Stomach (tissue), 4 donors: ENCODE measurements around the gene MMS19.

ENCODE experiments used
- EP300 ChIP-seq: sonication (generic); formaldehyde crosslinking; IDR thresholded peaks from one replicate; pipeline ENCODE4 v1.6.1; 2017; ENCODE audit warnings: antibody characterized with exemption
- POLR2A ChIP-seq, 4 donors: fragments of 450-650 bp; IDR thresholded peaks; one replicate each; pipeline ENCODE4 v1.6.1; 2016; ENCODE audit warnings: antibody characterized with exemption in 4 of 4, control low read depth in 2 of 4, mild to moderate bottlenecking in 1 of 4, moderate library complexity in 1 of 4
- POLR2AphosphoS5 ChIP-seq, 3 donors: sonication (generic); formaldehyde crosslinking; IDR thresholded peaks; one replicate each; pipeline ENCODE4 v1.6.1; 2016; ENCODE audit warnings: antibody characterized with exemption in 3 of 3
- TF ChIP-seq, protein P1 (sequence below), 7 experiments: fragments of 450-650 bp in 4 of 7; fragments of 200-600 bp in 3 of 7; sonication (generic) in 3 of 7; IDR thresholded peaks; one replicate each; pipeline ENCODE4 v1.5.1; 2016 to 2019; ENCODE audit warnings: antibody characterized with exemption in 7 of 7, control low read depth in 2 of 7, mild to moderate bottlenecking in 1 of 7

DNA sequence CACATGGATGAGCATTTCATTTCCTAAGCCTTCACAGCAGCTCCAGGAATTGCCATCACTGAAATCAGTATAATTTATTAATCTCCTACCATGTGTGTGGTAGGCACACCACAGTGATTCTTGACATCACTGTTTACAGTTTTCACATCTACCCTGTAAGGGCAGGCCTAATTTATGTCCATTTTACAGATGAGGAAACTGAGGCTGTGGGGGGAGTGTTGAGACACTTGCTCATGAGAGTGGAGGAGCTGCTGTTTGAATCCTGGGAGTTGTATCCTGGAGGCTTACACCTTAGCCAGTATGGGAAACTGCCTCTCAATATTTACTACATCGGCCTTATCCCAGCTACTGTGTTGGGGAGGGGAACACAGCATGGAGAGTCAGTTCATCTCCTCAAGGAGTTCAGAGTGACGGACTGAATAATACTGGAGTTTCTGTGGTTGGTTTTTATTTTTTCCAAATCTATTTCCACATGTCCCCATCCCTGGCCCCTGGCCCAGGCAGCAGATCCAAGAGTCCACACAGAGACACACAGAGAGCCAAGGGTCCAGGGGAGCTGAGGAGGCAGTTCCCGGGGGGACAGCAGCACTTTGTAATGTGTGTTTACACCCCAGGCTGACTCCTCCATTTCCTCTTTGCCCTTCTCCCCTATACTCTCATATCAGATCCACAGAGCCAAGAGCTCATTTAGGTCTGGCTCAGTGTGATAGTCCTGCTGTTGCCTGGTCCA, 13.7 kb upstream of the MMS19 start:
- TF ChIP-seq, protein P1, sequence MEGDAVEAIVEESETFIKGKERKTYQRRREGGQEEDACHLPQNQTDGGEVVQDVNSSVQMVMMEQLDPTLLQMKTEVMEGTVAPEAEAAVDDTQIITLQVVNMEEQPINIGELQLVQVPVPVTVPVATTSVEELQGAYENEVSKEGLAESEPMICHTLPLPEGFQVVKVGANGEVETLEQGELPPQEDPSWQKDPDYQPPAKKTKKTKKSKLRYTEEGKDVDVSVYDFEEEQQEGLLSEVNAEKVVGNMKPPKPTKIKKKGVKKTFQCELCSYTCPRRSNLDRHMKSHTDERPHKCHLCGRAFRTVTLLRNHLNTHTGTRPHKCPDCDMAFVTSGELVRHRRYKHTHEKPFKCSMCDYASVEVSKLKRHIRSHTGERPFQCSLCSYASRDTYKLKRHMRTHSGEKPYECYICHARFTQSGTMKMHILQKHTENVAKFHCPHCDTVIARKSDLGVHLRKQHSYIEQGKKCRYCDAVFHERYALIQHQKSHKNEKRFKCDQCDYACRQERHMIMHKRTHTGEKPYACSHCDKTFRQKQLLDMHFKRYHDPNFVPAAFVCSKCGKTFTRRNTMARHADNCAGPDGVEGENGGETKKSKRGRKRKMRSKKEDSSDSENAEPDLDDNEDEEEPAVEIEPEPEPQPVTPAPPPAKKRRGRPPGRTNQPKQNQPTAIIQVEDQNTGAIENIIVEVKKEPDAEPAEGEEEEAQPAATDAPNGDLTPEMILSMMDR (IDR thresholded peaks at IDR 0.05) = no peak
- TF ChIP-seq EP300 (no peak), POLR2A (IDR thresholded peaks at IDR 0.05) (no peak), POLR2AphosphoS5 (IDR thresholded peaks at IDR 0.05) (no peak)
